Cortex of kidney (tissue), 1 donor: ENCODE results near the gene CCDC169.
"Not testable (repeated sequence)": the region's sequence is repeated elsewhere in the genome, so short reads cannot be mapped to it uniquely, and the experiment has no call there.

Experiments
- DNase-seq: peaks from one replicate; lab custom pipeline; 2025; lab: John Stamatoyannopoulos, UW

The CCDC169 gene

DNA sequence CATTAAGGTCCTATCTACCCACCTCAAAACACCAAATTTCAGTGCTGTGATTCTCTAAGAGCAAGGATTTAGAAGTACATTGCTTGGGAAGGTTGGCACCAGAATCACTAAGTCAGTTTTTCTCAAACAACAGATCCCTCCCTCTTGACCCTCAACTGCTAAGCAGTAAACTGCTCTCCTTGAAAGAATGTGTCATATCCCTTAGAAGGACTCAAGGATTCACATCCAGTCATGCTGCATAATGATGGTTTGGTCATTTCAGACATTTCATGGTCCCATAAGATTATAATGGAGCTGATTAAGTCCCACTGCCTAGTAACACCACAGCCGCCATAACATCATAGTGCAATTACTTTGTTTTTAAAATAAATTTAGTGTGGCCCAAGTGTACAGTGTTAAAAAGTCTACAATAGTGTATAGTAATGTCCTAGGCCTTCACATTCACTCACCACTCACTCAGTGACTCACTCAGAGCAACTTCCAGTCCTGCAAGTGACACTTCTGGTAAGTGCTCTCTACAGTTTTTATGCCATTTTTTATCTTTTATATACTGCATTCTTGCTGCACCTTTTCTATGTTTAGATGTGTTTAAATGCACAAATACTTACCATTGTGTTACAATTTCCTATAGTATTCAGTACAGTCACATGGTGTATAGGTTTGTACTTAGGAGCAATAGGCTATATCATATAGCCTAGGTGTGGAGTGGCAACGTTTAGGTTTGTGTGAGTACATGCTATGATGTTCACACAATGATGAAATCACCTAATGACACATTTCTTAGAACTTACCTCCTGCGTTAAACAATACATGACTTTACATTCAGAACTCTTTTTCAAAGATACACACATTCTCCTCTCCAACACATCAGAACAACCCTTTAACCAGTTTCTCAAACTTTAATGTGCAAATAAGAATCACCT is 15.7 kb upstream of the CCDC169 start:
- DNase-seq, result no peak

- no peak for DNase-seq
Observed at GRCh38 chr13:36310417-36311108, 12.9 kb upstream of the CCDC169 start.

DNA sequence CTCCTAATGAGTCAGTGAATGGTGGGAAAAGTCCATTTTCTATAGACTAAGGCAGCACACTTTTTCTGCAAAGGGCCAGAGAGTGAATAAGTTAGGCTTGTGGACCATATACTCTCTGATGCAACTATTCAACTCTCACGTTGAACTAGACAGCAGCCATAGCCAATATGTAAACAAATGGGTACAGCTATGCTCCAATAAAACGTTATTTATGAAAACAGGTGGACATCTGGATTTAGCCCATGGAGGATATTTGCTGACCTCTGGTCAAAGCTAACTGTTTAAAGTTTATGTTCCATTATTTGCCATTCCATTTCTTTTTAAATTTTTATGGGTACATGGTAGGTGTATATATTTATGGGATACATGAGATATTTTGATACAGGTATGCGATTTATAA is 4.7 kb upstream of the CCDC169 start:
- no peak for DNase-seq

DNA sequence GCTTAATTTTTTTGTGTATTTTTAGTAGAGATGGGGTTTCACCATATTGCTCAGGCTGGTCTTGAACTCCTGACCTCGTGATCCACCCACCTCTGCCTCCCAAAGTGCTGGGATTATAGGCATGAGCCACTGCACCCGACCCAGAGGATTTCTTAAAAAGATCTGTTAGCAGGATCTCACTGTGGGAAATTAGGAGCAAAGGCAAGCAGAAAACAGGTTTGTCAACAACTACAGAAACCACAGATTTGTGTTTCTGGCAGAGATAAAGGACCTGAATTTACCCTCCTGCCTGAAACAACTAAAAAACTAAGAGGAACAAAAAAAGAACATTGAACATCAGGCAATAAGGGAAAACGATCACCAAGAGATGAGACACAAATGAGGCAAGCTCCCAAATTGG is 1.9 kb upstream of the CCDC169 start:
- not testable (repeated sequence) for DNase-seq

- no peak for DNase-seq
Observed at GRCh38 chr13:36298535-36299068, 988 bp upstream of the CCDC169 start.

- DNase-seq, result no peak
Observed at GRCh38 chr13:36294096-36294495, 3.5 kb downstream of the CCDC169 start.

DNA sequence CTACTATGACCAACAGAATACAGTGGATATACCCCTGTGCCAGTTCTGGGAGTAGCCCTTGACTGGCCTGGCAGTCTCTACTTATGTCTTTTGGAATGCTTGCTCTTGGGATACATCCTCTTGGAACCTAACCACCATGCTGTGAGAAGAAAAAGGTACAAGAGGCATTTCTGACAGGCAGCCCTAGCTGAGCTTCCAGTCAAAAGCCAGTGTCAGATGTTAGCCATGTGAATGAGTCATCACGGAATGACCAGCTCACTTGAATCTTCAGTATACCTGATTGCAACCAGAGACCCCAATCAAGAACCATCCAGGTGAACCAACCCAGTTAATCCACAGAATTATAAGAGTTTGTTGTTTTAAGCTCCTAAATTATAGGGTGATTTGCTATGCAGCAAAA is 4.1 kb downstream of the CCDC169 start:
- DNase-seq, result no peak

DNA sequence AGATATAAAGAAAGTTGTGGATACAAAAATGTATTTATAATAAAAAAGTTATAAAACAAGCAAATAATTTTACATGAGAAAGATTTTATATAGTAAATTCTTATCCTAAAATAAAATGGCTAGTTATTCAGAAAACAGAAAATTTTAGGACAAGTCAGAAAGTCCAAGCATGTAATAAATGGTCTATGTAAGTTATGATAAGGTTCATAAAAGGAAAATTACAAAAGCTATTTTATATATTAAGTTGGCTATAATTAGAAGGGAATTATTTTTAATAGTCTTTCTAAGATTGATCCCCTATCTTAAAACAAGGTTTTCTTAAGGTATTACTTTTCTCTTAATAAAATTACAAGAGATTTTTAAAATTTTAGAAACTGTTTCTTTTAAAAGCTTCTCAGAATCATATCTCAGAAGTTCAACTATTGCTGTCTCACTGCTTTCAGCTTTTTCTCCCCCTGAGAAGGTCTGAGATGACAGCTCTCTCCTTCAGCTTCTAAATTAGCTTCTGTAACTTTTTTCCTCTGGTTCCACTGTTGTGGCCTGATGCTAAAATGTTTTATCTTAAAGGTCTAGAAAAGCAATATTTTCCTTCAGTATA is 8.7 kb downstream of the CCDC169 start:
- no peak for DNase-seq

DNA sequence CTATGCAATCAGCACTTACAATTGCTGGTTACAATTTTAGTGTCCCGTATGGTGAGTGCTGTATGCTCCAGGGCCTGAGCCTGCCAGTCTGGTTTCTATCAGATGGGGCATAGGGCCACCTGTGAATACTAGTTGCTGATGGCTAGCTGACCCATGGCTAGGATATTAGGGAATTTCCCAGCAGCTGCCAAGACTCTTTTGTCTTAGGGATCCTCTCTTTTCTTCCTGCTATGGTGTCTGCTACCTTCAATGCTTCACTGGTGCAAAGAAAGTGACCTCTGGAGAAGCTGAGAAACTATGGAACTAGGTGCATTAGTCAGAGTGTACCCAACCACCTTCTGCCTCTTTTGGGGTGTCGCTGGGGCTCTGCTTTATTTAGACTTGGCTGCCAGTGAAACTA is 11.6 kb downstream of the CCDC169 start:
- DNase-seq, result no peak

DNA sequence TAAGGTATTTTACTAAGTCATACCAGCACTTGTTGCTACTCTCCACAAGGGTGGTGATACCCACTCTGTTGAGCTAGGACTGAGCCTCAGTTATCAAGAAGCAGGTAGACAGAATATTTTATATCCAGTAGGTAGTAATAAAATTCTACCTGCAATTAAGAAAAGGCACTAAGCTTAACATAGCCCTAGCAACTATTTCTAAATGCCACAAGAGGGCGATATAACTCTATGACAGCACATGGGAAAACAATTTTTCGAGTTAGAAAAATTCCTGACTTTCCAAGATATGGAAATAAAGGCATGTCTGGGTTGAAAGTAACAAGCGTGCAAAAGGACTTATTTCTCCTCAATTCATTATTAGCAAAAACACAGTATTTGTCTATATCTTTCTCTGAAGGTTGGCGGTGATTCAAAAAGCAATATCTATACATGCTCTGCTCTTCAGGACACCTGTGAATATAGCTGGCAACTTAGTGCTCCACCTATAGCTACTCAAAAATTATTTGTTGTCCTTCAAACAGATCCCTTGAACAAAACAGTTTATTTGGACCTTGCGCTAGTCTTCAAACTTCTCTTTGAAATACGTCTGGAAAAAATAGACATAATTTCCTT is 14.7 kb downstream of the CCDC169 start:
- no peak for DNase-seq

DNA sequence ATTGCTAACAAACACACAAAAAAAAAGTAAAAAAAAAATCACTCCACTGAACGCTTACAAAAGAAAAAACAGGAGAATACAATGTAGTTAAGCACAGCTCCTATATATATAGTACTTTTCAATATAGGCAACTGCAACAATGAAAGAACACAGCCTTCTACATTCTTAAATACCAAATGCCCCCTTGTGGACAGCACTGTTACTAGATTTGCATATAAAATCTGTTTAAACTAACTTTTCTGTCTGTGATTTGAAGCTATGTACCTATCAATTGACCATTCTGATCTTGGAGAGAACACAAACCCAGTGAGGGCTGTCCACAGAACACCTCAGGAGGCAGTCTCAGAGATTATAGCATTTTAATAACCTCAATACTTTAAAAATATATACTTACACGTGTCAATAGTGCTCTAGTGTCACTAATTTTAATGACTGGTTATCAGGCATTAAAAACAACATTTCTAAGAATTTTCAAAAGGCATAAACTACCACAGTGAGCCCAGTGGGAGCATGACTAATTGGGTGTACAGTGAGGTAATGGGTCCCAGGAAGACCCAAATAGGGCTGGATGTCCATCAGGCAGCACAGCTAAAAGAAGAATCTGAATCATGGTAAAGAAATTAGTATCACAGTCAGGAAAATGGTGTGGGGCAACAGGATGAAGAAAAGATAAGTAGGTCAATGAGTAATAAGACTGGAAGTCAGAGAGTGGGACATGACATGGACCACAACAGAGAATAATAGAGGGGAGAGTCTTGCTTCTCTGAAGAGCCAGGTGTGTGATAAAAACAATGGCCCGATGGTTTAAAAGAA is 22.2 kb downstream of the CCDC169 start:
- DNase-seq, result no peak

DNA sequence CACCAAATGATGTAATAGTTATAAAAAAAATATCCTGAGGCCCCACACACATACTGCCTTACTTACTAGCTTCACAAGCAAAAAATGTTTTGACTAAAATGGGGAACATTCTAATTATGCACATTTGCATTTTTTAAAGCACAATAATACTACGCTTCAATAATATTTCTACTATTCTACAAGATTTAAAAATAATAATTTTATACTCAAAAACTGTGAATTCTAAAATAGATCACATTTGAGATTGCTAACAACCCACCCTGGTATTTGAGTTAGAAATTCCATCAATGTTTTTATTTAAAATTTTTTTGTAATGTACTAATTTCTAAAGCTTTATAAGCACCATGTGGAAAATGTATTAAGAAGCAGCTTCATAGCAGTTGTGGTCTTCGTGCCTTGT is 24.2 kb downstream of the CCDC169 start:
- no peak for DNase-seq

- no peak for DNase-seq
Observed at GRCh38 chr13:36261976-36262375, 35.6 kb downstream of the CCDC169 start.

- no peak for DNase-seq
Observed at GRCh38 chr13:36261011-36261410, 36.6 kb downstream of the CCDC169 start.

- no peak for DNase-seq
Observed at GRCh38 chr13:36259361-36260137, 38.1 kb downstream of the CCDC169 start.

GRCh38 chr13:36258831-36259230 is 38.8 kb downstream of the CCDC169 start:
- no peak for DNase-seq

GRCh38 chr13:36251526-36251925 is 46.1 kb downstream of the CCDC169 start:
- no peak for DNase-seq

DNA sequence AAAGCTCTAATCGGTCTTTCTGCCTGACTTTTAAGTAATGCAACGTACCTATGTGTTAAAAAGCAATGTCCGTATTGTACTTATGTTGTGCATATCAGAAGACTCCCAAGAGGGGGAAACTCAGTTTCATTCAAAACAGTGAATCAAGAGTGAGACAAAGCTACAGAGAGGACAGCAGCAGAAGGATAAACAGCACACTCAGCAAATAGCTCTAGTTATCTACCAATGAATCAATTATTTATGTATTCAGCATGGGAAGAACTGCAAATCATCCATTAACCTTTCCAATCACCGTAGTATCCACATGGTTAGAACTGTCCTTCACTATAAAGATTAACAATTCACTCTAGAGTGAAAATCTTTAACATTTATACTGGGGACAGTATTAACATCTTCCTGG is 46.6 kb downstream of the CCDC169 start:
- DNase-seq, result no peak

- DNase-seq, result no peak
Observed at GRCh38 chr13:36248700-36249099, 48.9 kb downstream of the CCDC169 start.

DNA sequence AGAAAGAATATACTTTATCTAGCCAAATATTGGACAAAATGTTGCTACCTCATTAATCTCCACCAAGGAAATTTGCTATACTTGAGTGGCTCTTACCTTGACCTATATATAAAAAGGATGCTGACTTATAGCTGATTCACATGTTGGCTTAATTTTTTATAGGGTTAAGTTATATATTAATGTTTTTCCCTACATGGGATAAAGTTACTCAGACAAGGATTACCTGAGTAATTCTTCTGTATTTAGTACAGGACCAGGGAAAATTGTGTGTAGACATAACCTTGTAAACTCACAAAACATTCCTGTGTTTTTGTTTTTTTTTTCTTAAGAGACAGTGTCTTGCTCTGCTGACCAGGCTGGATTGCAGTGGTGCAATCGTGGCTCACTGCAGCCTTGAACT is 52.6 kb downstream of the CCDC169 start:
- no peak for DNase-seq

- DNase-seq, result no peak
Observed at GRCh38 chr13:36244073-36244472, 53.5 kb downstream of the CCDC169 start.
